IPS-NIHi7 (cell line): ENCODE data around the gene LDLRAD4.

Experiments used
- DNase-seq: peaks from one replicate; pipeline ENCODE4 v3.0.0; 2012; ENCODE audit warnings: mixed read lengths; ENCODE audit errors: extremely low spot score

LDLRAD4 gene

GRCh38 chr18:13572148-13572547, 353.6 kb downstream of the LDLRAD4 start:
- DNase-seq: no peak

GRCh38 chr18:13572721-13573120, 354.2 kb downstream of the LDLRAD4 start:
- DNase-seq: no peak

DNA sequence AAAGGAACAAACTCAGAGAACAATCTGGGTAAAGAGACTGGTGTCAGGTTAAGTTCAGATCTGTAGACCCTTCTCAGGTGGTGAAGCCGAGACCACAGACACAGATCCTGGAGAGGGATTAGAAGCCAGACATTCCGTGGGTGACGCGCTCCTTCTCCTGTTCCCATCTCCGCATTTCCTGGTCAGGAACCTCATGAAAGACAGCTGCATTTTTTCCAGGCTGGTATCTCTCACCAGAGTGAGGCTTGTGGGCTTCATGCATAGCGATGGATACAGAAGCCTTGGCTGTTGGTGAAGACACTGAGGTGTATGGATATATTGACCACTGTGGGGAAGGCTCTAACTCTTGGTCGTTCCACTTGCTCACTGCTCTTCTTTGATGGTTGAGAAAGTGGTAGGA, 355.2 kb downstream of the LDLRAD4 start:
- no peak for DNase-seq

DNA sequence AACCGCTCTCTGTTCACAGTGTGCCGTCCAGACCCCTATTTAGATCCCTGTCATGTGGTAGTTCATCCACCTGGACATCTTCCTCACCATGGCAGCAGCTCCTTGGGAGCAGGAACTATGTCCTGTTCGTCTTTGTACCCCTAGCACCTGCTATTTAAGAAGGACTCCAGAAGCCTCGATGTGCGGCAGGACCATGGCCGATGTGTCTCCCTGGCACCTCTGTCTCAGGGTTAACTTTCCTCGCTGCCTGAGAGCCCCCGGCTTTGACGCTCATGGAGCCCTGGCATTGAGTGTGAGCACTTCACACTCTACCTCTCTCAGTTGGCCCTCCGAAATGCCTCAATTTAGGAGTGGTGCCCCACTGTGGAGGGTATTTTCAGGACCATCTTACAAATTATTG, 355.8 kb downstream of the LDLRAD4 start:
- no peak for DNase-seq

- no peak for DNase-seq
Observed at GRCh38 chr18:13574761-13575160, 356.2 kb downstream of the LDLRAD4 start.

GRCh38 chr18:13576598-13576997, 358.0 kb downstream of the LDLRAD4 start:
- no peak for DNase-seq

- DNase-seq: no peak
Observed at GRCh38 chr18:13577091-13577697, 358.6 kb downstream of the LDLRAD4 start.

GRCh38 chr18:13577781-13578180, 359.2 kb downstream of the LDLRAD4 start:
- DNase-seq: no peak

DNA sequence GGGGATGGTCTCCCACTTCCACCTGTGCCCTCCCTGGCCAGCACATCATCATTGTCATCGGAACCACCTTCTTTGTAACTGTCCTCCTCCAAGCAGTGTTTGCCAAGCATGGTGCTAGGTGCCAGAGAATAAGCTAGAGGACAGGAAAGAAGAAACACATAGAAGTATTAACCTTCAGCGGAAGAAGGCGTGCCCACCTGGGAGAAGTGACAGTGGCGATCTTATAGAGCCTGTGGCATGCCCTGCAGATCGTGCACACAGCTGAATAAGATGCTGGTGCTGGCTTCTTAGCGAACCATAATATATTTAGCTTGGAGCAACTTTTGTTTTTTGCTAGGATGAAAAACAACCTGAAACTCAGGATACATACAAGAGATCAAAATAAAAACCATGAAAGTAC, 359.8 kb downstream of the LDLRAD4 start:
- no peak for DNase-seq

DNA sequence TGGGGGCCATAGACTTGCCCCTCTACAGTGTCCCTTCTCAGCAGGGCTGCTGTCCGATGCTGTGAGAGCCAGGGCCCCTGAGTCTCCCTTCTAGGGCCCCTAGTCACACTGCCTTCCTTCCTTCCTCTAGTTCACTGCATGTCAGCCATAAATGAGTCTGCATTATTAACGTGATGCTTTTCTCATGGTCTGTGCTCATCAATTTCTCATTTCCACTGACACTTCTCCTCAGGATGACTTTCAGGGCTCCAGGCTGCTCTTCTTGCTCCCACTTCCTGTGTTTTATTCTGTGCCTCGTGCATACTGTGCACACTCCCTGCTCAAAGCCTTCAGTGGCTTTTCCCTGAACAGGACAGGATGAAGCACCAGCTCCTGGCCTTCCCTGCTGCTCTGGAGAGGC, 361.3 kb downstream of the LDLRAD4 start:
- no peak for DNase-seq

DNA sequence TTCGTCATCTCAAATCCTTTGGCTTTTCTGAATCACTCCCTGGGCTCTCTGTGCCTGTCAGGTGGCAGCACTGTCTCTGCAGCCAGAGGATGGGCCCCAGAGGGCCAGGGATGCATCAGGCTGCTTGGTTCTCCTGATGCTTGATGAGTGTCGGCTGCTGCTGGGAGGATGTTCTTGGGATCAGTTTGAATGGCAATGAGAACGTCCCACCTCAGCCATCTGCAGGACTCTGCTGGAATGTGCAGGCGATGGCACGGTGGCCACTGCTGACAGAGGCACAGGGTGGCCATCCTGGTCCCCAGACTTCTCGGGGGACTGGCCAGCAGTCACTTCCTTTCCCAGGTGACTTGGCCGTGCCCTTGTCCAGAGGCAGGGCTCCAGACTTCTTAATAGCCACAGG, 361.8 kb downstream of the LDLRAD4 start:
- no peak for DNase-seq

DNA sequence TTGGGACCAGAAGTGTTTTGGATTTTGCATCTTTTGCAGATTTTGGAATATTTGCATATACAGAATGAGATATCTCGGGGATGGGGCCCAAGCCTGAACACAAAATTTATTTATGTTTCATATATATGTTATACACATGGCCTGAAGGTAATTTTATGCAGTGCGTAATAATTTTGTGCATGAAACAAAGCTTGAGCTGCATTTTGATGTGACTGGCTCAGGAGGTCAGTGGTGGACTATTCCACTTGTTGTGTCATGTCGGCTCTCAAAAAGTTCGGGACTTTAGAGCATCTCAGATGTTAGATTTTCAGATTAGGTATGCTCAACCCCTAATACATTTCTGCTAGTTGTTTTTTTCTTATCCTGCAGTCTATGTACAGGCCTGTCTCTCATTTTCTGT, 362.4 kb downstream of the LDLRAD4 start:
- no peak for DNase-seq

DNA sequence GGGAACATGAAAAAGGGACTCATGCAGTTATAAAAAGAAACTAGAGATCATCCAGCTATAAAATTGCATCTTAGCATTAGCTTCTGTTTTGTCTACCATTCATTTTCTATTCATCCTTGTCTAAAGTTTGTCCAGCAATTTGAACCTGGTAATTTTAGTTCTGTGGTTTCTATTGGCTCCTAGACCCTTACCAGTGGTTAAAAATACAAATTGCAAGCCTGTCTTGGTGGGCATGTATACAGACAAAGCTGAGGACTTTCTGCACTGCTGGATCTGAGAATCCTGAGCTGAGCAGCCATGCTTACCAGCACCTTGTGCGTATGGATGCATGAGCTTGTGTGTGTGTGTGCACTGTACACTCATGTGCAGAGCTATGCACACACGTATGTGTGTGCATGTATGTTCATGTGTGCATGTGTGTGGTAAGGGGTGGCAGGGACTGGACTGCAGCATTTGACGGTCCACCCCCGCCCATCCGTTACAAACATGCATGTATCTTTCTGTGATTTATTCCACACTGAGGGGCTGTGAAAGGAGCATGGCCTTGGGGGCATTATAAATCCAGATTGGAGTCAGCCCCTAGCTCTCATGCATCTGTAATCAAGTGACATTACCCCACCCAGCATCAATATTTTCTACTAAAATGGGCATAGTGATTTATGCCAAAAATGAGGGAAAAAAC, 363.1 kb downstream of the LDLRAD4 start:
- no peak for DNase-seq

DNA sequence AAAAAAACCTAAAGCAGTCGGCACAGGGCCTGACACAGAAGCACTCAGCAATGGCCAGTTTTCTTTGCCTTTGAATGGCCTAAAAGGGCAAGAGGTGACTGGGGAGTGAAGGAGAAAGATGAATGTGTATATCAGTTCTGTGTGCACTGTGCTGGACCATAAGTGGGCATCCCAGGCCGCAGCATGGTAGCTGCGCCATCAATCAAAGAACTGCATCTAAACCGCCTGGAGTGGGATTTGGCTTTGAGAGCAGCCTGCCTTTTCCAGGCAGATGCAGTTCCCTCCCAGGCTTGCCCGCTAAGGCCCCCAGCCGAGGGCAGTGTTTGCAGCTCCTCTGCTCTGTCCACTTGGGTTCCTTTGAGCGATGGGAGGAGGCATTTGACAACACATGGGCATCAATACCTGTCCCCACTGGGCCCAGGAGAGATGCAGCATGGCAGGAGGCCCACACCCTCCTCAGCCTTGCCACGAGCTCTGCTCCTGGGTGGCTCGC, 363.7 kb downstream of the LDLRAD4 start:
- DNase-seq: no peak

- DNase-seq: no peak
Observed at GRCh38 chr18:13583576-13584550, 365.3 kb downstream of the LDLRAD4 start.

DNA sequence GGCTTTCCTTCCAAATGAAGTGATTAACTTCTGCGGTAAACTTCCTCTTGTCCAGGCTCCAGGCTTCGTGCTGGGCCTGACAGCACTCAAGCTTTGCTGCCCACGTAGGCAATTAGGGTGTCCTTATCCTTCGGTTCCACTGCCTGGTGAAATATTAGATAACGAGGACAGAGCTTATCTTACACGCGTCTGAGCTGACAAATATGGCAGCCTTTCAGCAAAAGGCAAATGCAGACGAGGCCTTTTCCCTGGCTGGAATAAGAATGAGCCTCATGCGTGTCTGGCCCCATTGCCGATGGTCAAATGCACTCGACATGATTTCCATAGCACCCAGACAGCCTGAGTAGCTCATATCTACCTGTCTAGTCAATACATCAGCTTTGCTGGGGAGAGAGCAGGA, 366.3 kb downstream of the LDLRAD4 start:
- DNase-seq: no peak

- no peak for DNase-seq
Observed at GRCh38 chr18:13585379-13586153, 367.0 kb downstream of the LDLRAD4 start.

DNA sequence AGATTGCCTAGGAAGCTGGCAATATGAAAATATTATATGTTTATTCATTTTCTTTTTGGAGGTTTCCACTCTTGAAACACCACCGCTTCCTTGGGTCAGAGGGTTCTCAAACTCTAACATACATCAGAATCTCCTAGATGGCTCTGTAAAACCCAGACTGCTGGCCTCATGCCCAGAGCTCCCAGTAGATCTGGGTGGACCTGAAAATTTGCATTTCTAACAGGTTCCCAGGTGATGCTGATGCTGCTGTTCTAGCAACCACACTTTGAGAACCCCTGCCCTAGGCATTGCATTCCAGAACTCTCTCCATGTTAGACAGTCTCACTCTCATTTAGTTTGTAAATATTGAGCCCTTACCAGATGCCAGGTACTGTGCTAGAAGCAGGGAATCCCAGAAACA, 368.4 kb downstream of the LDLRAD4 start:
- no peak for DNase-seq

DNA sequence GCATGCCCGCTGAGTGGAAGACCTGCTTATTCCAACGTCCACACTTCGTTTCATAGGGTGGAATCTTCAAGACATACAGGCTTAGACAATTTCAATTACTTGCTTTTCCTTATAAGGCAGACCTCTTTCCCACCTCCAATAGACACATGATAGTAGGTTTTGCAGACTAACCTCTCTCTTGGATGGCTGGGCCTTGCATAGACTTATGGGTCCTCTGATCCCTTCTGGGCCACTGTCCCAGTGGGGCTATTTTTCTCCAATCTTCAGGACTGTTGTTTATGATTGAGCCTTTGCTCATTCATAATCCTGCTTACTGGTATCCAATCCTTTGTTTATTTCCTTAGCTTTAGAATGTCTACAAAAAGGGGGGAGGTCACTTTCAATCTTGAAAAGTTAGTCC, 368.9 kb downstream of the LDLRAD4 start:
- no peak for DNase-seq

DNA sequence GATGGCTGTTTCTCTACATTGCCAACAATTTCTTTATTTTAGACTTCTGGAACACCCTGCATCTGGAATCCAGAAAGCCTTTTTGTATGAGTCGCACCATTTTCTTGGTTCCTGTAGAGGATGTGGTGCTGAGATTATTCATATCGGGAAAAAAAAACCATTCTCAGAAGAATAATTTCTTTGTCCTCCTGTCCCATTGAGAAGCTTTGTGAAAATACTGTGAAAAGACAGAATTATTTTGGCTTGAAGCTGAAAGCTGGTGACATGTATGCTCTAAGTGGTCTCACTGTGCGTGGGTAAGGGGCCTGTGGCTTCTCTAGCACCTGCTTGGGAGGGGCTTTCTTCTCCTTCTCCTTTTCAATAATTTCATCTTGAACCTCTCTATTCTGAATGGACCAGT, 369.4 kb downstream of the LDLRAD4 start:
- DNase-seq: no peak

GRCh38 chr18:13589316-13589715, 370.8 kb downstream of the LDLRAD4 start:
- DNase-seq: no peak

DNA sequence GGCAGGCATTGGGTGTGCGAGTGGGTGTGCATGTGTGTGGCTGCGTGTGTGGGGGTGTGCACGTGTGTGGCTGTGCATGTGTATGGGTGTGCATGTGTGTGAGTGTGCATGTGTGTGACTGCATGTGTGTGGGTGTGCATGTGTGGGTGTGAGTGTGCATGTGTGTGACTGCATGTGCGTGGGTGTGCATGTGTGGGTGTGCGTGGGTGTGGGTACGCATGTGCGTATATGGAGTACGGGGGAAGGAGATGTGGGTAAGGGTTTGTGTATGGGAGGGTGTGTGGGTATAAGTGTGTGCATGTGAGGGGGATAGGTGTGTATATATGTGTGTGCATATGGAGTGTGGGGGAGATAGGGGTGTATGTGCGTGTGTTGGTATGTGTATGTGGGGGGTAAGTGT, 371.4 kb downstream of the LDLRAD4 start:
- DNase-seq: no peak
